GM23248 (cell line): ENCODE results near the gene KIF6.

ENCODE experiments used
- EZH2 ChIP-seq: fragments of 200-600 bp; sonication (generic); IDR thresholded peaks from 2 replicates; pipeline ENCODE4 v1.6.1; 2018; ENCODE audit warnings: antibody characterized with exemption, mild to moderate bottlenecking; ENCODE audit not compliant: insufficient read depth, poor library complexity, severe bottlenecking
- EZH2phosphoT487 ChIP-seq: fragments of 200-600 bp; sonication (generic); IDR thresholded peaks from 2 replicates; pipeline ENCODE4 v1.6.1; 2018; ENCODE audit warnings: antibody characterized with exemption, moderate library complexity, mild to moderate bottlenecking, low read depth; ENCODE audit not compliant: insufficient read depth

GRCh38 chr6:39468385-39468784, 256.8 kb downstream of the KIF6 start:
- TF ChIP-seq EZH2phosphoT487: no peak
- no peak for TF ChIP-seq EZH2
